ENCODE measurements around the gene TRAPPC3. TPM values are rescaled to one million over a fixed set of nuclear protein-coding genes. Genes with fewer than 3 reads are reported as not detected.
A peak's percentile ranks its signal among the peaks of the same experiment; 100 is the strongest.

TRAPPC3 gene
- total and polyA plus RNA-seq, 9 of the 15 experiments (the other 6 are each of a cell fraction or from before 2014, with no cell fraction given): 20.6 to 141 (median 112) TPM

GRCh38 chr1:36156329-36157114, 7.2 kb upstream of the TRAPPC3 start (continued):
- TF ChIP-seq, protein P1, sequence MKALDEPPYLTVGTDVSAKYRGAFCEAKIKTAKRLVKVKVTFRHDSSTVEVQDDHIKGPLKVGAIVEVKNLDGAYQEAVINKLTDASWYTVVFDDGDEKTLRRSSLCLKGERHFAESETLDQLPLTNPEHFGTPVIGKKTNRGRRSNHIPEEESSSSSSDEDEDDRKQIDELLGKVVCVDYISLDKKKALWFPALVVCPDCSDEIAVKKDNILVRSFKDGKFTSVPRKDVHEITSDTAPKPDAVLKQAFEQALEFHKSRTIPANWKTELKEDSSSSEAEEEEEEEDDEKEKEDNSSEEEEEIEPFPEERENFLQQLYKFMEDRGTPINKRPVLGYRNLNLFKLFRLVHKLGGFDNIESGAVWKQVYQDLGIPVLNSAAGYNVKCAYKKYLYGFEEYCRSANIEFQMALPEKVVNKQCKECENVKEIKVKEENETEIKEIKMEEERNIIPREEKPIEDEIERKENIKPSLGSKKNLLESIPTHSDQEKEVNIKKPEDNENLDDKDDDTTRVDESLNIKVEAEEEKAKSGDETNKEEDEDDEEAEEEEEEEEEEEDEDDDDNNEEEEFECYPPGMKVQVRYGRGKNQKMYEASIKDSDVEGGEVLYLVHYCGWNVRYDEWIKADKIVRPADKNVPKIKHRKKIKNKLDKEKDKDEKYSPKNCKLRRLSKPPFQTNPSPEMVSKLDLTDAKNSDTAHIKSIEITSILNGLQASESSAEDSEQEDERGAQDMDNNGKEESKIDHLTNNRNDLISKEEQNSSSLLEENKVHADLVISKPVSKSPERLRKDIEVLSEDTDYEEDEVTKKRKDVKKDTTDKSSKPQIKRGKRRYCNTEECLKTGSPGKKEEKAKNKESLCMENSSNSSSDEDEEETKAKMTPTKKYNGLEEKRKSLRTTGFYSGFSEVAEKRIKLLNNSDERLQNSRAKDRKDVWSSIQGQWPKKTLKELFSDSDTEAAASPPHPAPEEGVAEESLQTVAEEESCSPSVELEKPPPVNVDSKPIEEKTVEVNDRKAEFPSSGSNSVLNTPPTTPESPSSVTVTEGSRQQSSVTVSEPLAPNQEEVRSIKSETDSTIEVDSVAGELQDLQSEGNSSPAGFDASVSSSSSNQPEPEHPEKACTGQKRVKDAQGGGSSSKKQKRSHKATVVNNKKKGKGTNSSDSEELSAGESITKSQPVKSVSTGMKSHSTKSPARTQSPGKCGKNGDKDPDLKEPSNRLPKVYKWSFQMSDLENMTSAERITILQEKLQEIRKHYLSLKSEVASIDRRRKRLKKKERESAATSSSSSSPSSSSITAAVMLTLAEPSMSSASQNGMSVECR (CRISPR knock-in tag; IDR thresholded peaks at IDR 0.05): peak; percentile 81
- TF ChIP-seq LCOR (CRISPR knock-in tag; IDR thresholded peaks at IDR 0.05) (0 out of 2 replicates have a peak, but pooled peaks have one; percentile 57), KDM1A (IDR thresholded peaks at IDR 0.05) (peak in 1 of 2 experiments; percentile 98; a peak in 3 of 4 replicates), ETS1 (conservative IDR thresholded peaks at IDR 0.05; ENCODE audit: control insufficient read depth, low read depth, low read length) (no peak), ZBTB8A (IDR thresholded peaks at IDR 0.05; ENCODE audit: partially characterized antibody) (no peak), MBD2 (IDR thresholded peaks at IDR 0.05; ENCODE audit: borderline replicate concordance, low read depth) (peak; percentile 6; the same call in 1 of the 2 replicates), HCFC1 (IDR thresholded peaks at IDR 0.05; ENCODE audit: low read depth, low read length) (0 out of 2 replicates have a peak, but pooled peaks have one; percentile 4), CBX1 (IDR thresholded peaks at IDR 0.05; ENCODE audit: low read depth) (peak; percentile 41), SMARCB1 (IDR thresholded peaks at IDR 0.05; ENCODE audit: insufficient read length, low read depth) (no peak), SIN3A (IDR thresholded peaks at IDR 0.05; ENCODE audit: borderline replicate concordance in 2 of 2, control insufficient read depth in 1 of 2, low read depth in 2 of 2, low read length in 2 of 2) (peak; percentile 56 to 91; a peak in 3 of 4 replicates), KDM4B (IDR thresholded peaks at IDR 0.05; ENCODE audit: borderline replicate concordance in 2 of 2, low read depth in 1 of 2) (peak in 1 of 2 experiments; percentile 77; a peak in 1 of 4 replicates), TCF3 (CRISPR knock-in tag; IDR thresholded peaks at IDR 0.05) (no peak), GABPB1 (CRISPR knock-in tag; IDR thresholded peaks at IDR 0.05) (peak; percentile 81), SLC30A9 (CRISPR knock-in tag; IDR thresholded peaks at IDR 0.05) (no peak)
- TF ChIP-seq, protein P2, sequence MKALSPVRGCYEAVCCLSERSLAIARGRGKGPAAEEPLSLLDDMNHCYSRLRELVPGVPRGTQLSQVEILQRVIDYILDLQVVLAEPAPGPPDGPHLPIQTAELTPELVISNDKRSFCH (CRISPR knock-in tag; IDR thresholded peaks at IDR 0.05): no peak
- TF ChIP-seq, protein P2 (tag; IDR thresholded peaks at IDR 0.05): peak; percentile 65; the same call in 1 of the 2 replicates
- TF ChIP-seq, protein P3, sequence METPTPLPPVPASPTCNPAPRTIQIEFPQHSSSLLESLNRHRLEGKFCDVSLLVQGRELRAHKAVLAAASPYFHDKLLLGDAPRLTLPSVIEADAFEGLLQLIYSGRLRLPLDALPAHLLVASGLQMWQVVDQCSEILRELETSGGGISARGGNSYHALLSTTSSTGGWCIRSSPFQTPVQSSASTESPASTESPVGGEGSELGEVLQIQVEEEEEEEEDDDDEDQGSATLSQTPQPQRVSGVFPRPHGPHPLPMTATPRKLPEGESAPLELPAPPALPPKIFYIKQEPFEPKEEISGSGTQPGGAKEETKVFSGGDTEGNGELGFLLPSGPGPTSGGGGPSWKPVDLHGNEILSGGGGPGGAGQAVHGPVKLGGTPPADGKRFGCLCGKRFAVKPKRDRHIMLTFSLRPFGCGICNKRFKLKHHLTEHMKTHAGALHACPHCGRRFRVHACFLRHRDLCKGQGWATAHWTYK (CRISPR knock-in tag; IDR thresholded peaks at IDR 0.05): peak; percentile 68; the same call in 1 of the 2 replicates
- TF ChIP-seq, protein P4, sequence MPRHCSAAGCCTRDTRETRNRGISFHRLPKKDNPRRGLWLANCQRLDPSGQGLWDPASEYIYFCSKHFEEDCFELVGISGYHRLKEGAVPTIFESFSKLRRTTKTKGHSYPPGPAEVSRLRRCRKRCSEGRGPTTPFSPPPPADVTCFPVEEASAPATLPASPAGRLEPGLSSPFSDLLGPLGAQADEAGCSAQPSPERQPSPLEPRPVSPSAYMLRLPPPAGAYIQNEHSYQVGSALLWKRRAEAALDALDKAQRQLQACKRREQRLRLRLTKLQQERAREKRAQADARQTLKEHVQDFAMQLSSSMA (CRISPR knock-in tag; IDR thresholded peaks at IDR 0.05): 0 out of 2 replicates have a peak, but pooled peaks have one; percentile 20

All from K562 (cell line).